GM19467 (cell line): ENCODE results near the gene ZC3H7A.
"Not testable (repeated sequence)": the region's sequence is repeated elsewhere in the genome, so short reads cannot be mapped to it uniquely, and the experiment has no call there.

Source experiments
- ATAC-seq: cut with Tn5 transposase; IDR thresholded peaks from one replicate; pipeline ENCODE4 v1.9.1; 2021; ENCODE audit warnings: mild to moderate bottlenecking, moderate library complexity; ENCODE audit not compliant: unreplicated experiment

ZC3H7A gene

GRCh38 chr16:11800382-11800718 is 3.3 kb upstream of the ZC3H7A start:
- ATAC-seq, result no peak

- ATAC-seq, result no peak
These were observed 2.7 kb upstream of the ZC3H7A start for GRCh38 chr16:11799509-11800381.

GRCh38 chr16:11799017-11799381 is 1.9 kb upstream of the ZC3H7A start:
- ATAC-seq, result no peak

GRCh38 chr16:11797957-11798299 is 870 bp upstream of the ZC3H7A start:
- ATAC-seq, result no peak

GRCh38 chr16:11796227-11797165 is 562 bp downstream of the ZC3H7A start:
- no peak for ATAC-seq

GRCh38 chr16:11795887-11796226 is 1.2 kb downstream of the ZC3H7A start:
- no peak for ATAC-seq

- ATAC-seq, result no peak
These were observed 1.8 kb downstream of the ZC3H7A start for GRCh38 chr16:11794996-11795886.

- ATAC-seq, result no peak
These were observed 2.6 kb downstream of the ZC3H7A start for GRCh38 chr16:11794447-11794846.

- ATAC-seq, result no peak
These were observed 3.2 kb downstream of the ZC3H7A start for GRCh38 chr16:11793840-11794239.

GRCh38 chr16:11792410-11793241 is 4.4 kb downstream of the ZC3H7A start:
- ATAC-seq, result no peak

- ATAC-seq, result no peak
These were observed 5.8 kb downstream of the ZC3H7A start for GRCh38 chr16:11791144-11791828.

- ATAC-seq, result no peak
These were observed 8.1 kb downstream of the ZC3H7A start for GRCh38 chr16:11788914-11789313.

GRCh38 chr16:11784980-11785599 is 12.0 kb downstream of the ZC3H7A start:
- not testable (repeated sequence) for ATAC-seq

GRCh38 chr16:11784381-11784780 is 12.7 kb downstream of the ZC3H7A start:
- ATAC-seq, result not testable (repeated sequence)

GRCh38 chr16:11784038-11784369 is 13.1 kb downstream of the ZC3H7A start:
- no peak for ATAC-seq

- ATAC-seq, result peak; percentile 39
These were observed 13.6 kb downstream of the ZC3H7A start for GRCh38 chr16:11783319-11784037.

GRCh38 chr16:11781773-11782172 is 15.3 kb downstream of the ZC3H7A start:
- ATAC-seq, result no peak

GRCh38 chr16:11780991-11781680 is 15.9 kb downstream of the ZC3H7A start:
- no peak for ATAC-seq
